Measurements from ENCODE around the gene MYO1D.

DNA sequence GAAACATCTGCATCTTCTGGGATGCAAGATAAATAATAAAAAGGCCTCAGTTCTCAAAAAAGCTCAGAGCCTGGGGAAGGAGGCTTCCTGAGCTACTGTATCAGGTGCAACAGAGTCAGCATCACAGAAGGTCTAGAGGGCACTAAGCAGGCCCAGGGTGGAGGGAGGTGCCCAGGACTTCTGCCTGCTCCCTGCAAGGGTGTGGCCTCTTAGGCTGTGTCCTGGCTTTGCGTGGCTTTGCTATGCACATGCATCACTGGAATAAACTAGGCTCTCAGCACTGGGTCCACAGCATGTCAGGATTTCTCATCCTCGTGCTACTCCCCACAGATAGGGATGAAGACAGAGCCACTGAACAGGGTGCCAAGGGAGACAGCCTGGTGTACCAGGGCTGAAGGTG is 364.6 kb downstream of the MYO1D start:
- TF ChIP-seq POLR2A (IDR thresholded peaks at IDR 0.05): no peak
- TF ChIP-seq, protein P1, sequence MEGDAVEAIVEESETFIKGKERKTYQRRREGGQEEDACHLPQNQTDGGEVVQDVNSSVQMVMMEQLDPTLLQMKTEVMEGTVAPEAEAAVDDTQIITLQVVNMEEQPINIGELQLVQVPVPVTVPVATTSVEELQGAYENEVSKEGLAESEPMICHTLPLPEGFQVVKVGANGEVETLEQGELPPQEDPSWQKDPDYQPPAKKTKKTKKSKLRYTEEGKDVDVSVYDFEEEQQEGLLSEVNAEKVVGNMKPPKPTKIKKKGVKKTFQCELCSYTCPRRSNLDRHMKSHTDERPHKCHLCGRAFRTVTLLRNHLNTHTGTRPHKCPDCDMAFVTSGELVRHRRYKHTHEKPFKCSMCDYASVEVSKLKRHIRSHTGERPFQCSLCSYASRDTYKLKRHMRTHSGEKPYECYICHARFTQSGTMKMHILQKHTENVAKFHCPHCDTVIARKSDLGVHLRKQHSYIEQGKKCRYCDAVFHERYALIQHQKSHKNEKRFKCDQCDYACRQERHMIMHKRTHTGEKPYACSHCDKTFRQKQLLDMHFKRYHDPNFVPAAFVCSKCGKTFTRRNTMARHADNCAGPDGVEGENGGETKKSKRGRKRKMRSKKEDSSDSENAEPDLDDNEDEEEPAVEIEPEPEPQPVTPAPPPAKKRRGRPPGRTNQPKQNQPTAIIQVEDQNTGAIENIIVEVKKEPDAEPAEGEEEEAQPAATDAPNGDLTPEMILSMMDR (IDR thresholded peaks at IDR 0.05): no peak
